ENCODE results near the gene AMBRA1.

Gene AMBRA1

GRCh38 chr11:46364791-46365190 lies 229.0 kb downstream of the AMBRA1 start:
- Mint-ChIP-seq H3K4me3 (no peak overlapping the region), H3K4me1 (ENCODE audit: low read depth) (peaks cover 47% of the 10 kb centered on the region), H3K36me3 (ENCODE audit: low read depth) (peaks cover 6% of the 10 kb centered on the region), H3K27me3 (no peaks in the 10 kb centered on the region), H3K27ac (peak overlapping the region; percentile 23), H3K9me3 (no peaks in the 10 kb centered on the region)

- no peaks in the 10 kb centered on the region for H3K27me3 Mint-ChIP-seq
- no peaks in the 10 kb centered on the region for H3K36me3 Mint-ChIP-seq (ENCODE audit: low read depth)
- no peaks in the 10 kb centered on the region for H3K9me3 Mint-ChIP-seq
- no peak overlapping the region for H3K4me3 Mint-ChIP-seq
- H3K4me1 Mint-ChIP-seq (ENCODE audit: low read depth), result peaks cover 48% of the 10 kb centered on the region
- no peak overlapping the region for H3K27ac Mint-ChIP-seq
Observed at GRCh38 chr11:46364056-46364455, 229.8 kb downstream of the AMBRA1 start.

- Mint-ChIP-seq H3K9me3 (no peaks in the 10 kb centered on the region), H3K27me3 (no peaks in the 10 kb centered on the region), H3K36me3 (ENCODE audit: low read depth) (no peaks in the 10 kb centered on the region), H3K4me1 (ENCODE audit: low read depth) (peaks cover 48% of the 10 kb centered on the region), H3K27ac (no peak overlapping the region), H3K4me3 (no peak overlapping the region)
Observed at GRCh38 chr11:46363455-46364005, 230.3 kb downstream of the AMBRA1 start.

GRCh38 chr11:46363031-46363407 lies 230.8 kb downstream of the AMBRA1 start:
- Mint-ChIP-seq H3K27ac (peak overlapping the region; percentile 77), H3K27me3 (no peaks in the 10 kb centered on the region), H3K4me3 (peak overlapping the region; percentile 49), H3K9me3 (no peaks in the 10 kb centered on the region), H3K36me3 (ENCODE audit: low read depth) (no peaks in the 10 kb centered on the region), H3K4me1 (ENCODE audit: low read depth) (peaks cover 48% of the 10 kb centered on the region)

- Mint-ChIP-seq H3K27me3 (no peaks in the 10 kb centered on the region), H3K27ac (peak overlapping the region; percentile 77), H3K4me1 (ENCODE audit: low read depth) (peaks cover 54% of the 10 kb centered on the region), H3K36me3 (ENCODE audit: low read depth) (no peaks in the 10 kb centered on the region), H3K4me3 (peak overlapping the region; percentile 49), H3K9me3 (no peaks in the 10 kb centered on the region)
Observed at GRCh38 chr11:46362156-46363030, 231.4 kb downstream of the AMBRA1 start.

- H3K4me1 Mint-ChIP-seq (ENCODE audit: low read depth), result peaks cover 57% of the 10 kb centered on the region
- no peaks in the 10 kb centered on the region for H3K36me3 Mint-ChIP-seq (ENCODE audit: low read depth)
- H3K4me3 Mint-ChIP-seq, result peak overlapping the region; percentile 74
Observed at GRCh38 chr11:46361283-46362155, 232.3 kb downstream of the AMBRA1 start.

GRCh38 chr11:46360878-46361277 lies 232.9 kb downstream of the AMBRA1 start:
- H3K27me3 Mint-ChIP-seq, result no peaks in the 10 kb centered on the region
- H3K27ac Mint-ChIP-seq, result peak overlapping the region; percentile 86
- H3K4me3 Mint-ChIP-seq, result peak overlapping the region; percentile 74
- H3K36me3 Mint-ChIP-seq (ENCODE audit: low read depth), result no peaks in the 10 kb centered on the region
- no peaks in the 10 kb centered on the region for H3K9me3 Mint-ChIP-seq
- peaks cover 63% of the 10 kb centered on the region for H3K4me1 Mint-ChIP-seq (ENCODE audit: low read depth)

More at GRCh38 chr11:46361283-46362155, 232.3 kb downstream of the AMBRA1 start:
- Mint-ChIP-seq H3K27me3 (no peaks in the 10 kb centered on the region), H3K27ac (peak overlapping the region; percentile 86), H3K9me3 (no peaks in the 10 kb centered on the region)

- H3K4me3 Mint-ChIP-seq, result no peak overlapping the region
- no peaks in the 10 kb centered on the region for H3K9me3 Mint-ChIP-seq
- no peaks in the 10 kb centered on the region for H3K36me3 Mint-ChIP-seq (ENCODE audit: low read depth)
- peaks cover 67% of the 10 kb centered on the region for H3K4me1 Mint-ChIP-seq (ENCODE audit: low read depth)
- no peak overlapping the region for H3K27ac Mint-ChIP-seq
- no peaks in the 10 kb centered on the region for H3K27me3 Mint-ChIP-seq
Observed at GRCh38 chr11:46359953-46360352, 233.9 kb downstream of the AMBRA1 start.

- H3K9me3 Mint-ChIP-seq, result no peaks in the 10 kb centered on the region
- H3K4me1 Mint-ChIP-seq (ENCODE audit: low read depth), result peaks cover 80% of the 10 kb centered on the region
- H3K27ac Mint-ChIP-seq, result peak overlapping the region; percentile 40
- H3K27me3 Mint-ChIP-seq, result no peaks in the 10 kb centered on the region
- no peaks in the 10 kb centered on the region for H3K36me3 Mint-ChIP-seq (ENCODE audit: low read depth)
- no peak overlapping the region for H3K4me3 Mint-ChIP-seq
Observed at GRCh38 chr11:46357483-46357936, 236.3 kb downstream of the AMBRA1 start.

GRCh38 chr11:46356924-46357482 lies 236.8 kb downstream of the AMBRA1 start:
- H3K4me3 Mint-ChIP-seq, result no peak overlapping the region

GRCh38 chr11:46353698-46354097 lies 240.1 kb downstream of the AMBRA1 start:
- peak overlapping the region; percentile 88 for H3K27ac Mint-ChIP-seq
- H3K4me1 Mint-ChIP-seq (ENCODE audit: low read depth), result peaks cover 88% of the 10 kb centered on the region
- no peaks in the 10 kb centered on the region for H3K27me3 Mint-ChIP-seq
- peaks cover 7% of the 10 kb centered on the region for H3K36me3 Mint-ChIP-seq (ENCODE audit: low read depth)
- H3K4me3 Mint-ChIP-seq, result peak overlapping the region; percentile 81
- no peaks in the 10 kb centered on the region for H3K9me3 Mint-ChIP-seq

More at GRCh38 chr11:46356924-46357482, 236.8 kb downstream of the AMBRA1 start:
- no peaks in the 10 kb centered on the region for H3K9me3 Mint-ChIP-seq
- no peaks in the 10 kb centered on the region for H3K27me3 Mint-ChIP-seq
- H3K27ac Mint-ChIP-seq, result peak overlapping the region; percentile 69
- peaks cover 79% of the 10 kb centered on the region for H3K4me1 Mint-ChIP-seq (ENCODE audit: low read depth)
- H3K36me3 Mint-ChIP-seq (ENCODE audit: low read depth), result no peaks in the 10 kb centered on the region

- Mint-ChIP-seq H3K4me3 (peak overlapping the region; percentile 81), H3K4me1 (ENCODE audit: low read depth) (peaks cover 81% of the 10 kb centered on the region), H3K36me3 (ENCODE audit: low read depth) (peaks cover 7% of the 10 kb centered on the region), H3K27me3 (no peaks in the 10 kb centered on the region), H3K27ac (peak overlapping the region; percentile 88), H3K9me3 (no peaks in the 10 kb centered on the region)
Observed at GRCh38 chr11:46352063-46352841, 241.6 kb downstream of the AMBRA1 start.

GRCh38 chr11:46351606-46352005 lies 242.2 kb downstream of the AMBRA1 start:
- H3K27me3 Mint-ChIP-seq, result no peaks in the 10 kb centered on the region
- peak overlapping the region; percentile 88 for H3K27ac Mint-ChIP-seq
- no peaks in the 10 kb centered on the region for H3K9me3 Mint-ChIP-seq
- peaks cover 7% of the 10 kb centered on the region for H3K36me3 Mint-ChIP-seq (ENCODE audit: low read depth)
- peaks cover 80% of the 10 kb centered on the region for H3K4me1 Mint-ChIP-seq (ENCODE audit: low read depth)
- peak overlapping the region; percentile 81 for H3K4me3 Mint-ChIP-seq

GRCh38 chr11:46351148-46351547 lies 242.7 kb downstream of the AMBRA1 start:
- peaks cover 7% of the 10 kb centered on the region for H3K36me3 Mint-ChIP-seq (ENCODE audit: low read depth)
- H3K27ac Mint-ChIP-seq, result peak overlapping the region; percentile 68
- no peaks in the 10 kb centered on the region for H3K9me3 Mint-ChIP-seq
- H3K27me3 Mint-ChIP-seq, result no peaks in the 10 kb centered on the region
- H3K4me3 Mint-ChIP-seq, result peak overlapping the region; percentile 81
- peaks cover 80% of the 10 kb centered on the region for H3K4me1 Mint-ChIP-seq (ENCODE audit: low read depth)

Measured in stimulated activated naive CD8-positive, alpha-beta T cell treated with anti-CD3 and anti-CD28 coated beads, Interleukin-15, Interleukin-2, amounts not matched to agents 100 ng/mL and 50 ng/mL, for 24 hours (primary cell).